ENCODE results near the gene MAP7D3. TPM values are rescaled to one million over a fixed set of nuclear protein-coding genes. Genes with fewer than 3 reads are reported as not detected.
A peak's percentile ranks its signal among the peaks of the same experiment; 100 is the strongest.

The MAP7D3 gene
- total RNA-seq, 4 donors from 2014 or later = 10.5 to 26.1 (median 13.9) TPM

GRCh38 chrX:136271300-136271699 is 20.1 kb upstream of the MAP7D3 start:
- in situ Hi-C loops (cut with MboI; ENCODE audit: low sequenced_read_pairs in 4 of 4) = loop anchor here in 2 of 4 donors (25.0 kb wide), 3 partner anchors 109 to 259 kb away; no protein-coding TSS in a partner anchor
- Histone ChIP-seq H3K4me3 (no peak overlapping the region), H3K36me3 (no peaks in the 10 kb centered on the region), H3K27ac (no peak overlapping the region), H3K4me1 (no peaks in the 10 kb centered on the region), H3K27me3 (no peaks in the 10 kb centered on the region), H3K9me3 (no peaks in the 10 kb centered on the region)
- no peak for TF ChIP-seq POLR2A (IDR thresholded peaks at IDR 0.05)
- TF ChIP-seq CTCF (IDR thresholded peaks at IDR 0.05 in 4 of 5, conservative IDR thresholded peaks at IDR 0.05 in 1 of 5) = no peak
- ATAC-seq (no peak), DNase-seq (no peak)
- intact Hi-C loops (cut with DNase I; ENCODE audit: low total_unique reads) = loop anchor here (10.0 kb wide), 1 partner anchor 254 kb away; no protein-coding TSS in a partner anchor

GRCh38 chrX:136269921-136270320 is 18.7 kb upstream of the MAP7D3 start:
- Histone ChIP-seq H3K4me1 (no peaks in the 10 kb centered on the region), H3K27me3 (no peaks in the 10 kb centered on the region), H3K9me3 (no peaks in the 10 kb centered on the region), H3K27ac (no peak overlapping the region), H3K4me3 (no peak overlapping the region), H3K36me3 (no peaks in the 10 kb centered on the region)
- TF ChIP-seq CTCF (IDR thresholded peaks at IDR 0.05 in 4 of 5, conservative IDR thresholded peaks at IDR 0.05 in 1 of 5) (no peak), POLR2A (IDR thresholded peaks at IDR 0.05) (no peak)
- intact Hi-C loops (cut with DNase I; ENCODE audit: low total_unique reads) (loop anchor here (5.0 to 10.0 kb wide), 2 partner anchors 58 to 255 kb away; no protein-coding TSS in a partner anchor), in situ Hi-C loops (cut with MboI; ENCODE audit: low sequenced_read_pairs in 4 of 4) (loop anchor here (5.0 to 25.0 kb wide), 7 partner anchors 55 to 258 kb away; no protein-coding TSS in a partner anchor)
- ATAC-seq (no peak), DNase-seq (no peak)

- DNase-seq (peak in 1 of 2 donors; percentile 14), ATAC-seq (peak; percentile 50 to 53)
- in situ Hi-C loops (cut with MboI; ENCODE audit: low sequenced_read_pairs in 4 of 4) = loop anchor here (5.0 to 25.0 kb wide), 7 partner anchors 54 to 256 kb away; no protein-coding TSS in a partner anchor
- TF ChIP-seq CTCF (IDR thresholded peaks at IDR 0.05 in 4 of 5, conservative IDR thresholded peaks at IDR 0.05 in 1 of 5) (peak; percentile 27 to 82 (median 57)), POLR2A (IDR thresholded peaks at IDR 0.05) (no peak)
- Histone ChIP-seq H3K9me3 (no peaks in the 10 kb centered on the region), H3K36me3 (no peaks in the 10 kb centered on the region), H3K4me3 (no peak overlapping the region), H3K27ac (no peak overlapping the region), H3K4me1 (no peaks in the 10 kb centered on the region), H3K27me3 (no peaks in the 10 kb centered on the region)
- intact Hi-C loops (cut with DNase I; ENCODE audit: low total_unique reads) = loop anchor here (1.0 to 5.0 kb wide), 3 partner anchors 56 to 240 kb away; no protein-coding TSS in a partner anchor
Measured at GRCh38 chrX:136268051-136269048, 17.1 kb upstream of the MAP7D3 start.

GRCh38 chrX:136266828-136267227 is 15.6 kb upstream of the MAP7D3 start:
- H3K4me1 ChIP-seq = no peaks in the 10 kb centered on the region
- no peaks in the 10 kb centered on the region for H3K27me3 ChIP-seq
- intact Hi-C loops (cut with DNase I; ENCODE audit: low total_unique reads) (loop anchor here (5.0 kb wide), 1 partner anchor 55 kb away; no protein-coding TSS in a partner anchor), in situ Hi-C loops (cut with MboI; ENCODE audit: low sequenced_read_pairs in 4 of 4) (loop anchor here (5.0 to 25.0 kb wide), 7 partner anchors 52 to 255 kb away; no protein-coding TSS in a partner anchor)
- no peaks in the 10 kb centered on the region for H3K36me3 ChIP-seq
- no peak for TF ChIP-seq CTCF (IDR thresholded peaks at IDR 0.05 in 4 of 5, conservative IDR thresholded peaks at IDR 0.05 in 1 of 5)
- TF ChIP-seq POLR2A (IDR thresholded peaks at IDR 0.05) = no peak
- H3K4me3 ChIP-seq = no peak overlapping the region
- H3K27ac ChIP-seq = no peak overlapping the region
- no peaks in the 10 kb centered on the region for H3K9me3 ChIP-seq
- DNase-seq = no peak
- ATAC-seq = no peak

Measured in gastrocnemius medialis (tissue), 4 donors.